Large intestine (tissue), 3 donors: ENCODE measurements around the gene LRRC8D. TPM values are rescaled to one million over a fixed set of nuclear protein-coding genes. Genes with fewer than 3 reads are reported as not detected.

Experiments used
- DNase-seq, 2 donors: peaks; one replicate each; pipeline versions ENCODE4 v3.0.0 to v3.0.0-alpha.2; 2013
- H3K27ac ChIP-seq: one replicate; pipeline ENCODE4 v1.5.1; 2013; ENCODE audit warnings: low read length
- H3K27me3 ChIP-seq: 2 replicates; pipeline ENCODE4 v1.6.1; 2013; ENCODE audit warnings: low read length; ENCODE audit not compliant: control insufficient read depth, insufficient read depth
- H3K36me3 ChIP-seq: 2 replicates; pipeline ENCODE4 v1.6.1; 2013; ENCODE audit warnings: low read length; ENCODE audit not compliant: control insufficient read depth, insufficient read depth
- H3K4me1 ChIP-seq: one replicate; pipeline ENCODE4 v1.6.1; 2013; ENCODE audit warnings: low read length; ENCODE audit not compliant: control insufficient read depth, insufficient read depth
- H3K4me3 ChIP-seq: one replicate; pipeline ENCODE4 v1.5.1; 2013; ENCODE audit warnings: low read length
- H3K9me3 ChIP-seq: one replicate; pipeline ENCODE4 v1.6.1; 2013; ENCODE audit warnings: mild to moderate bottlenecking, low read depth, low read length, moderate library complexity; ENCODE audit not compliant: control insufficient read depth
- WGBS: methylation state at CpG from one replicate; pipeline ENCODE4 v1.1.5; 2013; ENCODE audit warnings: low lambda C conversion rate; ENCODE audit not compliant: insufficient coverage; 5-methylcytosine and 5-hydroxymethylcytosine counted together
- polyA plus RNA-seq: library from polyadenylated mRNA; unstranded; fragments of 120-200 nt; gene quantifications from one replicate; pipeline ENCODE4 v1.2.1, GENCODE V29; 2013

Gene LRRC8D
- polyA plus RNA-seq, 1 donor: 33.3 TPM

- no peak overlapping the region for H3K27ac ChIP-seq
- H3K4me3 ChIP-seq: no peak overlapping the region
- DNase-seq: no peak
- WGBS: no CpG with 5 or more reads among the region's 7 CpGs
- no peaks in the 10 kb centered on the region for H3K27me3 ChIP-seq
- H3K4me1 ChIP-seq: peaks cover 8% of the 10 kb centered on the region
- peaks cover 4% of the 10 kb centered on the region for H3K36me3 ChIP-seq
- H3K9me3 ChIP-seq: no peaks in the 10 kb centered on the region
Measured at GRCh38 chr1:89831462-89832120, 10.8 kb downstream of the LRRC8D start.

- no peak for DNase-seq
- Histone ChIP-seq H3K36me3 (peaks cover 4% of the 10 kb centered on the region), H3K4me1 (peaks cover 17% of the 10 kb centered on the region), H3K27me3 (no peaks in the 10 kb centered on the region), H3K4me3 (no peak overlapping the region), H3K27ac (no peak overlapping the region), H3K9me3 (no peaks in the 10 kb centered on the region)
- WGBS: 75% methylated on average over 4 of the region's 6 CpGs
Measured at GRCh38 chr1:89832496-89833127, 11.8 kb downstream of the LRRC8D start.

- no peak overlapping the region for H3K27ac ChIP-seq
Measured at GRCh38 chr1:89833183-89834082, 12.6 kb downstream of the LRRC8D start.

GRCh38 chr1:89834083-89834704 lies 13.4 kb downstream of the LRRC8D start:
- Histone ChIP-seq H3K9me3 (no peaks in the 10 kb centered on the region), H3K4me1 (peaks cover 18% of the 10 kb centered on the region), H3K4me3 (no peak overlapping the region), H3K27ac (no peak overlapping the region), H3K27me3 (no peaks in the 10 kb centered on the region), H3K36me3 (no peaks in the 10 kb centered on the region)
- no peak for DNase-seq
- no CpG with 5 or more reads among the region's 3 CpGs for WGBS

More at GRCh38 chr1:89833183-89834082, 12.6 kb downstream of the LRRC8D start:
- H3K27me3 ChIP-seq: no peaks in the 10 kb centered on the region
- no peak for DNase-seq
- H3K36me3 ChIP-seq: peaks cover 4% of the 10 kb centered on the region
- no peak overlapping the region for H3K4me3 ChIP-seq
- no peaks in the 10 kb centered on the region for H3K9me3 ChIP-seq
- no CpG with 5 or more reads among the region's 7 CpGs for WGBS
- H3K4me1 ChIP-seq: peaks cover 18% of the 10 kb centered on the region

GRCh38 chr1:89836252-89837035 lies 15.6 kb downstream of the LRRC8D start:
- no peaks in the 10 kb centered on the region for H3K27me3 ChIP-seq
- peaks cover 18% of the 10 kb centered on the region for H3K4me1 ChIP-seq
- no peaks in the 10 kb centered on the region for H3K9me3 ChIP-seq

GRCh38 chr1:89837036-89837481 lies 16.2 kb downstream of the LRRC8D start:
- DNase-seq: peak; percentile 35 to 70
- peaks cover 18% of the 10 kb centered on the region for H3K4me1 ChIP-seq

More at GRCh38 chr1:89836252-89837035, 15.6 kb downstream of the LRRC8D start:
- no peaks in the 10 kb centered on the region for H3K36me3 ChIP-seq
- no peak overlapping the region for H3K4me3 ChIP-seq
- DNase-seq: peak in 1 of 2 donors; percentile 14
- 38% methylated on average over 4 of the region's 8 CpGs for WGBS
- peak overlapping the region; percentile 50 for H3K27ac ChIP-seq

GRCh38 chr1:89837510-89837909 lies 16.7 kb downstream of the LRRC8D start:
- DNase-seq: no peak
- H3K27ac ChIP-seq: peak overlapping the region; percentile 50
- no peaks in the 10 kb centered on the region for H3K27me3 ChIP-seq
- no peaks in the 10 kb centered on the region for H3K36me3 ChIP-seq
- no peak overlapping the region for H3K4me3 ChIP-seq
- 68% methylated on average over 4 of the region's 4 CpGs for WGBS
- H3K9me3 ChIP-seq: no peaks in the 10 kb centered on the region
- peaks cover 18% of the 10 kb centered on the region for H3K4me1 ChIP-seq

More at GRCh38 chr1:89837036-89837481, 16.2 kb downstream of the LRRC8D start:
- peak overlapping the region; percentile 50 for H3K27ac ChIP-seq
- H3K36me3 ChIP-seq: no peaks in the 10 kb centered on the region
- no peaks in the 10 kb centered on the region for H3K9me3 ChIP-seq
- no peaks in the 10 kb centered on the region for H3K27me3 ChIP-seq
- no peak overlapping the region for H3K4me3 ChIP-seq

- H3K4me3 ChIP-seq: no peak overlapping the region
- H3K36me3 ChIP-seq: no peaks in the 10 kb centered on the region
- H3K27me3 ChIP-seq: no peaks in the 10 kb centered on the region
- no peak overlapping the region for H3K27ac ChIP-seq
- peaks cover 22% of the 10 kb centered on the region for H3K4me1 ChIP-seq
- no peaks in the 10 kb centered on the region for H3K9me3 ChIP-seq
- no CpG with 5 or more reads among the region's 3 CpGs for WGBS
- no peak for DNase-seq
Measured at GRCh38 chr1:89839516-89839915, 18.7 kb downstream of the LRRC8D start.

GRCh38 chr1:89841507-89841906 lies 20.7 kb downstream of the LRRC8D start:
- H3K36me3 ChIP-seq: peaks cover 2% of the 10 kb centered on the region
- peak in 1 of 2 donors; percentile 34 for DNase-seq
- no peaks in the 10 kb centered on the region for H3K27me3 ChIP-seq
- peaks cover 14% of the 10 kb centered on the region for H3K4me1 ChIP-seq
- no peak overlapping the region for H3K4me3 ChIP-seq
- no peaks in the 10 kb centered on the region for H3K9me3 ChIP-seq
- no CpG with 5 or more reads among the region's 2 CpGs for WGBS
- no peak overlapping the region for H3K27ac ChIP-seq
